A673 (cell line): ENCODE data around the gene RSKR. TPM values are rescaled to one million over a fixed set of nuclear protein-coding genes. Genes with fewer than 3 reads are reported as not detected.

Source experiments
- BruUV-seq: library from RNA; stranded (reverse); fragments of 400-500 nt; replicated peaks from 2 replicates; lab custom pipeline; 2021; lab: Mats Ljungman, UMichigan
- CTCF ChIA-PET: fragments of 300-600 bp; sonication (Branson Sonifier 250); formaldehyde crosslinking; loops from one replicate; lab custom pipeline; 2022; ENCODE audit warnings: antibody characterized with exemption; lab: Charles Lee
- POLR2A ChIA-PET: fragments of 300-600 bp; sonication (Branson Sonifier 250); formaldehyde crosslinking; loops from one replicate; lab custom pipeline; 2022; ENCODE audit warnings: antibody characterized with exemption; ENCODE audit not compliant: low non-redundant PET; lab: Charles Lee
- DNase-seq: peaks from one replicate; pipeline ENCODE4 v3.0.0-alpha.2; 2015; ENCODE audit warnings: low spot score
- H3K27ac ChIP-seq: fragments of 200-600 bp; sonication (generic); 2 replicates; pipeline ENCODE4 v1.5.1; 2016; ENCODE audit warnings: mixed run types, low read depth, mild to moderate bottlenecking, mixed read lengths, antibody characterized with exemption, low read length; ENCODE audit not compliant: poor library complexity, severe bottlenecking
- H3K27me3 ChIP-seq: fragments of 200-600 bp; sonication (generic); replicated peaks from 2 replicates; pipeline ENCODE4 v1.6.1; 2017; ENCODE audit warnings: mixed run types, low read depth, mild to moderate bottlenecking, mixed read lengths, antibody characterized with exemption, low read length; ENCODE audit not compliant: insufficient read depth, poor library complexity
- H3K36me3 ChIP-seq: fragments of 200-600 bp; sonication (generic); 2 replicates; pipeline ENCODE4 v1.6.1; 2016; ENCODE audit warnings: mixed run types, mild to moderate bottlenecking, mixed read lengths, antibody characterized with exemption, low read length; ENCODE audit not compliant: insufficient read depth, poor library complexity, severe bottlenecking
- H3K4me1 ChIP-seq: fragments of 200-600 bp; sonication (generic); 2 replicates; pipeline ENCODE4 v1.6.1; 2017; ENCODE audit warnings: mixed run types, mild to moderate bottlenecking, mixed read lengths, antibody characterized with exemption, low read length; ENCODE audit not compliant: insufficient read depth, poor library complexity, severe bottlenecking
- H3K4me3 ChIP-seq: fragments of 200-600 bp; sonication (generic); 2 replicates; pipeline ENCODE4 v1.5.1; 2016; ENCODE audit warnings: low read depth, mixed run types, mild to moderate bottlenecking, mixed read lengths, low read length; ENCODE audit not compliant: poor library complexity, severe bottlenecking
- H3K9me3 ChIP-seq: fragments of 200-600 bp; sonication (generic); 2 replicates; pipeline ENCODE4 v1.6.1; 2016; ENCODE audit warnings: mixed run types, low read depth, mild to moderate bottlenecking, mixed read lengths, antibody characterized with exemption, low read length; ENCODE audit not compliant: poor library complexity, severe bottlenecking
- CTCF ChIP-seq: fragments of 300-800, 200-600 bp; sonication (generic); conservative IDR thresholded peaks from 2 replicates; pipeline ENCODE4 v1.5.1; 2017; ENCODE audit warnings: low read depth, mild to moderate bottlenecking, antibody characterized with exemption, low read length, moderate library complexity, mixed read lengths
- EZH2 ChIP-seq: fragments of 200-600 bp; sonication (generic); IDR thresholded peaks from 2 replicates; pipeline ENCODE4 v1.6.1; 2017; ENCODE audit warnings: borderline replicate concordance, low read depth, mild to moderate bottlenecking, mixed read lengths, antibody characterized with exemption, low read length; ENCODE audit not compliant: poor library complexity, severe bottlenecking
- intact Hi-C: fragments of 100-400 bp; cut with micrococcal nuclease; formaldehyde crosslinking; loops from one replicate; pipeline ENCODE4 v1.10.0; 2022; ENCODE audit not compliant: unreplicated experiment
- total RNA-seq: library from RNA; stranded (reverse); gene quantifications from 2 replicates; pipeline ENCODE4 v1.2.3, GENCODE V29; 2021

The RSKR gene
- total RNA-seq, 1 experiment from 2014 or later, result 36.8 TPM

- CTCF ChIA-PET, result no interaction called here
- TF ChIP-seq CTCF (no peak), EZH2 (no peak)
- Histone ChIP-seq H3K27me3 (no peaks in the 10 kb centered on the region), H3K9me3 (no peaks in the 10 kb centered on the region), H3K4me3 (no peak overlapping the region), H3K4me1 (no peaks in the 10 kb centered on the region), H3K36me3 (peaks cover 92% of the 10 kb centered on the region), H3K27ac (no peak overlapping the region)
- intact Hi-C loops, result no loop called here
- POLR2A ChIA-PET, result no interaction called here
- no TSS peak for BruUV-seq
- DNase-seq, result no peak
Observed at GRCh38 chr17:28584434-28584833, 29.6 kb downstream of the RSKR start.

GRCh38 chr17:28582513-28582912, 31.5 kb downstream of the RSKR start:
- Histone ChIP-seq H3K27me3 (no peaks in the 10 kb centered on the region), H3K4me1 (no peaks in the 10 kb centered on the region), H3K27ac (no peak overlapping the region), H3K4me3 (no peak overlapping the region), H3K36me3 (peaks cover 92% of the 10 kb centered on the region), H3K9me3 (no peaks in the 10 kb centered on the region)
- intact Hi-C loops, result no loop called here
- BruUV-seq, result no TSS peak
- CTCF ChIA-PET, result no interaction called here
- TF ChIP-seq EZH2 (no peak), CTCF (no peak)
- POLR2A ChIA-PET, result no interaction called here
- DNase-seq, result no peak

- Histone ChIP-seq H3K27ac (no peak overlapping the region), H3K36me3 (peaks cover 83% of the 10 kb centered on the region), H3K9me3 (no peaks in the 10 kb centered on the region), H3K27me3 (no peaks in the 10 kb centered on the region), H3K4me3 (no peak overlapping the region), H3K4me1 (peaks cover 8% of the 10 kb centered on the region)
- ChIA-PET POLR2A (no interaction called here), CTCF (no interaction called here)
- intact Hi-C loops, result no loop called here
- DNase-seq, result no peak
- TF ChIP-seq CTCF (no peak), EZH2 (no peak)
- BruUV-seq, result no TSS peak
Observed at GRCh38 chr17:28580959-28581358, 33.0 kb downstream of the RSKR start.
